GM12865 (cell line): ENCODE data around the gene ZNF599.

Experiments
- DNase-seq: peaks from one replicate; pipeline ENCODE4 v3.0.0; 2010; ENCODE audit warnings: low read depth
- H3K4me3 ChIP-seq: 2 replicates; pipeline ENCODE4 v1.5.1; 2011; ENCODE audit warnings: mild to moderate bottlenecking, low read depth, low read length, control low read depth
- CTCF ChIP-seq: IDR thresholded peaks from 2 replicates; pipeline ENCODE4 v1.5.1; 2011; ENCODE audit warnings: low read length, control low read depth, low read depth, inconsistent platforms; ENCODE audit not compliant: insufficient read depth; ENCODE audit errors: missing control alignments

The ZNF599 gene

GRCh38 chr19:34778342-34778741, 5.3 kb upstream of the ZNF599 start:
- no peak for DNase-seq
- no peak for TF ChIP-seq CTCF
- H3K4me3 ChIP-seq = no peak overlapping the region

DNA sequence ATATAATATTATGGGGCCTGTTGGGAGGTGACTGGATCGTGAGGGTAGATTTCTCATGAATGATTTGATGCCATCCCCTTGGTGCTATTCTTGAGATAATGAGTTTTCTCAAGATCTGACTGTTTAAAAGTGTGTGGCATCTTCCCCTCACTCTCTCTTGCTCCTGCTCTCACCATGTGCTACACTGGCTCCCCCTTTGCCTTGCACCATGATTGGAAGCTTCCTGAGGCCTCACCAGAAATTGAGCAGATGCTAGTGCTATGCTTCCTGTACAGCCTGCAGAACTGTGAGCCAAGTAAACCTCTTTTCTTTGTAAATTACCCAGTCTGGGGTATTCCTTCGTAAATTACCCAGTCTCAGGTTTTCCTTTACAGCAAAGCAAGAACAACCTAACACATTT, 1.8 kb upstream of the ZNF599 start:
- TF ChIP-seq CTCF = no peak
- DNase-seq = no peak
- no peak overlapping the region for H3K4me3 ChIP-seq

DNA sequence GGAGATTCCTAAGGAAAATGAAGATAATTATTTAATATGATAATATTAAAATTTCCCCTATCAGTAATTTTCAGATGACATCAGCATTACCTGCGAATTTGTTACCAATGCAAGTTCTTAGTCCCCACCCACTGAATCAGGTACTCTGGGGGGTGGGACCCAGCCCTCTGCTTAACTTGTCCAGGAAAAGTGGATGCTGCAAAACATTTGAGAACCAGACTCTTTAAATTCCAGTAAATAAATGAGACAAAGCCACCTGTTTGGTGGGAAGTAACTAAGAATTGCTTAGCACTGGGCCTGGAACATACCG, 495 bp upstream of the ZNF599 start:
- no peak for TF ChIP-seq CTCF
- peak overlapping the region; percentile 78 for H3K4me3 ChIP-seq
- DNase-seq = no peak

DNA sequence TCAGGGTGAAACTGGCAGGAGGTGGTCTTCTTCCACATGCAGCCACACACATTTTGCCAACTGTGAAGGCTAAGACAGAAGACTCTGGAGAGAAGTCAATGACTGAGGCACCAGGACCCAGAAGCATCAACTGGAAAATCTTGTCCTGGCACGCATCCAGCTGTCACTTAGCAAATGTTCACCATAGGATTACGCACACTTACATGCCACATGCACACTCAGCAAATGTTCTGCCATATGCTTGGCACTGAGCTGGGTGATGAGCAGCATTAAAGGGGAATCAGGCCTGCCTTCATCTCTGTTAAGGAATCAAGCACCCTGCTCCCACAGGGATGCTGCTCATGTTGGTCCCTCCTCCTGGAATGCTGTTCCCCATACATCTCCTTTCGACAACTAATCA, 5.1 kb downstream of the ZNF599 start:
- no peak for TF ChIP-seq CTCF
- DNase-seq = no peak
- H3K4me3 ChIP-seq = no peak overlapping the region

GRCh38 chr19:34766386-34766785, 6.6 kb downstream of the ZNF599 start:
- TF ChIP-seq CTCF = no peak
- H3K4me3 ChIP-seq = no peak overlapping the region
- DNase-seq = no peak

DNA sequence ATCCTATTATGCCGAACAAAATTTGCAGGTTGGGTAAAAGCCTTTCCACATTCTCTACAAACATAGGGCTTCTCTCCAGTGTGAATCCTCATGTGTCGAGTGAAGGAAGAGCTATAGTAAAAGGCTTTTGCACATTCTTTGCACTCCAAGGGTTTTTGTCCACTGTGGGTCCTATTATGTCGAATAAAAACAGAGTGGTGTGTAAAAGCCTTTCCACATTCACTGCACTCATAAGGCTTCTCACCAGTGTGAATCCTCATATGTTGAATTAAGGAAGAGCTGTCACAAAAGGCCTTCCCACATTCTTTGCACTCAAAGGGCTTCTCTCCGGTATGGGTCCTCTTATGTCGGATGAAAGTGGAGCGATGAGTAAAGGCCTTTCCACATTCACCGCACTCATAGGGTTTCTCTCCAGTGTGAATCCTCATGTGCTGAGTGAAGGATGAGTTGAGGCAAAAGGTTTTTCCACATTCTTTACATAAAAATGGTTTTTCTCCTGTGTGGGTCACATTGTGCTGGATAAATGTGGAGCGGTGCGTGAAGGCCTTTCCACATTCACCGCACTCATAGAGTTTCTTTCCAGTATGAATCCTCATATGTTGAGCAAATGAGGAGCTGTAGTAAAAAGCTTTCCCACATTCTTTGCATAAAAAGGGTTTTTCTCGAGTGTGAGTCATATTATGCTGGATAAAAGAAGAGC, 13.6 kb downstream of the ZNF599 start:
- H3K4me3 ChIP-seq = no peak overlapping the region
- no peak for DNase-seq
- no peak for TF ChIP-seq CTCF

DNA sequence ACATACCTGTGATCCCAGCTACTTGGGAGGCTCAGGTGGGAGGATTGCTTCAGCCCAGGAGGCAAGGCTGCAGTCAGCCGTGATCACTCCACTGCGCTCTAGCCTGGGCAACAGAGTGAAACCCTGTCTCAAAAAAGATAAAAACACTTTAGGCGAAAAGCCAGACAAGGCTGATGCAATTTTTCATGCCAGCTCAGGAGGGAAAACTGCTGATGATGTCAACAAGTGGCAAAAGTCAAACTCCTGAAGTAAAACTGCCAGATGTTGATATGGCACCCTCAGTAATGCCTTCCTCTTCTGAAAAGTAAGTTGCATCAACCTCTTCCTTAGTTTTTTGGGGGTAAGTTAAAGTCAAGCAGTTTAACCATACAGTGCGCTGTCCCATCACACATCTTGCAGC, 15.6 kb downstream of the ZNF599 start:
- no peak for DNase-seq
- H3K4me3 ChIP-seq = no peak overlapping the region
- no peak for TF ChIP-seq CTCF
